ENCODE results near the gene PLD2.

The PLD2 gene

GRCh38 chr17:4789701-4789950, 17.3 kb upstream of the PLD2 start:
- DNase-seq = no peak
- intact Hi-C loops (cut with DNase I) = loop anchor here (5.0 kb wide), 3 partner anchors 48 to 113 kb away; partner anchors contain the start of genes CHRNE and MED11

- intact Hi-C loops (cut with DNase I) = loop anchor here (5.0 kb wide), 4 partner anchors 47 to 112 kb away; partner anchors contain the start of genes ARRB2, CHRNE and MED11
- peak; percentile 72 to 97 (median 86) for DNase-seq
These were observed 16.8 kb upstream of the PLD2 start for GRCh38 chr17:4789951-4790704.

- intact Hi-C loops (cut with DNase I) = loop anchor here (5.0 kb wide), 1 partner anchor 78 kb away; the partner anchor contains the start of gene ARRB2
- DNase-seq = peak in 1 of 10 donors; percentile 2
These were observed 16.3 kb upstream of the PLD2 start for GRCh38 chr17:4790705-4791088.

- intact Hi-C loops (cut with DNase I) = no loop called here
- no peak for DNase-seq
These were observed 11.8 kb upstream of the PLD2 start for GRCh38 chr17:4795168-4795567.

GRCh38 chr17:4796552-4796920, 10.4 kb upstream of the PLD2 start:
- DNase-seq = peak in 1 of 10 donors; percentile 79
- intact Hi-C loops (cut with DNase I) = loop anchor here (2.0 kb wide), 1 partner anchor 66 kb away; the partner anchor contains the start of gene MED11

- intact Hi-C loops (cut with DNase I) = no loop called here
- DNase-seq = peak in 1 of 10 donors; percentile 14
These were observed 6.3 kb upstream of the PLD2 start for GRCh38 chr17:4800462-4801196.

- intact Hi-C loops (cut with DNase I) = no loop called here
- DNase-seq = peak in 1 of 10 donors; percentile 45
These were observed 4.7 kb upstream of the PLD2 start, which contains the start of gene C17orf114 for GRCh38 chr17:4802228-4802627. Gene C17orf114 (minus strand): TSS chr17:4802328.

GRCh38 chr17:4806456-4806776, 536 bp upstream of the PLD2 start:
- intact Hi-C loops (cut with DNase I) = no loop called here
- no peak for DNase-seq

GRCh38 chr17:4807605-4808377, 839 bp downstream of the PLD2 start:
- intact Hi-C loops (cut with DNase I) = no loop called here
- DNase-seq = peak in 3 of 10 donors; percentile 11 to 76 (median 68)

GRCh38 chr17:4808378-4808767, 1.4 kb downstream of the PLD2 start:
- DNase-seq = peak; percentile 42 to 91 (median 58)
- intact Hi-C loops (cut with DNase I) = no loop called here

- intact Hi-C loops (cut with DNase I) = no loop called here
- DNase-seq = peak in 2 of 10 donors; percentile 31 to 56
These were observed 3.8 kb downstream of the PLD2 start for GRCh38 chr17:4810696-4811290.

- intact Hi-C loops (cut with DNase I) = no loop called here
These were observed 4.5 kb downstream of the PLD2 start for GRCh38 chr17:4811471-4811870.

GRCh38 chr17:4812690-4813089, 5.7 kb downstream of the PLD2 start:
- DNase-seq = peak in 2 of 10 donors; percentile 4 to 35
- intact Hi-C loops (cut with DNase I) = no loop called here

More at GRCh38 chr17:4811471-4811870, 4.5 kb downstream of the PLD2 start:
- peak in 1 of 10 donors; percentile 36 for DNase-seq

- DNase-seq = peak in 3 of 10 donors; percentile 16 to 72 (median 30)
- intact Hi-C loops (cut with DNase I) = no loop called here
These were observed 8.2 kb downstream of the PLD2 start for GRCh38 chr17:4815043-4815675.

GRCh38 chr17:4816826-4817225, 9.9 kb downstream of the PLD2 start:
- DNase-seq = peak in 2 of 10 donors; percentile 24 to 53
- intact Hi-C loops (cut with DNase I) = no loop called here

- DNase-seq = peak in 3 of 10 donors; percentile 25 to 66 (median 56)
- intact Hi-C loops (cut with DNase I) = no loop called here
These were observed 11.3 kb downstream of the PLD2 start for GRCh38 chr17:4818276-4818675.

GRCh38 chr17:4822835-4823234, 15.9 kb downstream of the PLD2 start:
- DNase-seq = peak in 3 of 10 donors; percentile 24 to 63 (median 25)
- intact Hi-C loops (cut with DNase I) = no loop called here

GRCh38 chr17:4823373-4824089, 16.6 kb downstream of the PLD2 start:
- DNase-seq = peak in 3 of 10 donors; percentile 22 to 46 (median 44)
- intact Hi-C loops (cut with DNase I) = no loop called here

- DNase-seq = peak in 2 of 10 donors; percentile 29 to 63
- intact Hi-C loops (cut with DNase I) = no loop called here
These were observed 20.4 kb downstream of the PLD2 start for GRCh38 chr17:4827399-4827798.

Measured in posterior cingulate gyrus (tissue), 11 donors.